Retina (tissue), 1 donor: Measurements from ENCODE around the gene EP400.

Experiments
- DNase-seq: peaks from one replicate; pipeline ENCODE4 v3.0.0-alpha.2; 2016

EP400 gene

DNA sequence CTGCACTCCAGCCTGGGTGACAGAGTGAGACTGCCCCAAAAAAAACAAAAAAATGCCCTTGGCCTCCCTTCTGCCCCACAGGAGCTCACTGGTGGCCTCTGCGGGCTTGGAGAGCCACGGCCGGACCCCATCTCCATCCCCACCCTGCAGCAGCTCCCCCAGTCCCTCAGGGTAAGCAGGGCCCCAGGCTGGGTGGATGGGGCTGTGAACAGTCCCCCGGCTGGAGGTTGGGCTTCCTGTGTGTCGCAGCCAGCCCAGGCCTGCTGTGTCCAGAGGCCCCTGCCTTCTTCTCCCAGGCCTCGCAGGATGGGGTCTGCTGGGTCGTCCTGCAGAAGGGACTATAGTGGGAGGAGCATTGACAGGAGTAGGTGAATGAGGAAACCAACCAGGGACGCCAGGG lies 36.1 kb upstream of the EP400 start:
- DNase-seq: no peak

DNA sequence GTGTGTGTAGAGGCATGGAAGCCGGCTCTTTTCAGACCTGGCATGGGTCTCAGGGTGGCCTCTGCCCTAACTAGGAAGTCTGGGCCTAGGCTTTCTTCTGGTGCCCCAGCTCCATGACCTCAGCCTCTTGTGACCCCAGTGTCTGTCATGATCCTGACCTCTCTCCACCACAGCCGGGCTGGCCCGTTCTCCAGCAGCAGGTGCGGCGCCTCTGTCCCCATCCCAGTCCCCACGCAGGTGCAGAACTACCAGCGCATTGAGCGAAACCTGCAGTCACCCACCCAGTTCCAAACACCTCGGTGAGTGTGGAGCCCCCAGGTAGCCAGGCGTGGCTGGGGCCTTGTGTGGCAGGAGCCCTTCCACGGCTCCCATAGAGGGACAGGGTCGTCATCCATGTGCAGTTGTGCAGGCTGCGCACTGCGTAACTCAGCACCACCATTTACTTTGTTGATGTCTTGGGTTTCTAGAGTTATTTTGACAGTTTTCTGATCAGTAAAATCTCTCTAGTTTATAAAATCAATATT lies 35.5 kb upstream of the EP400 start:
- DNase-seq: no peak

- DNase-seq: no peak
These were observed 34.6 kb upstream of the EP400 start for GRCh38 chr12:131915000-131915689.

DNA sequence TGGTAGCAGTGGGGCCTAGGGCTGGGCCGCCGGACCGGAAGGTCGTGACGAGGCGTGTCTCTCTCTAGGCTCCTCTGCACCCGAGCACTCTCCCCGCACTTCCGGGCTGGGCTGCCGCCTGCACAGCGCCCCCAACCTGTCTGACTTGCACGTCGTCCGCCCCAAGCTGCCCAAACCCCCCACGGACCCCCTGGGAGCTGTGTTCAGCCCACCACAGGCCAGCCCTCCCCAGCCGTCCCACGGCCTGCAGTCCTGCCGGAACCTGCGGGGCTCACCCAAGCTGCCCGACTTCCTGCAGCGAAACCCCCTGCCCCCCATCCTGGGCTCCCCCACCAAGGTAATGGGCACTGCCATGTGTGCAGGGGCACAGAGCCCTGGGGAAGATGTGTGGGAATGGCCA lies 33.9 kb upstream of the EP400 start:
- no peak for DNase-seq

GRCh38 chr12:131916306-131917138 lies 33.2 kb upstream of the EP400 start:
- DNase-seq: no peak

DNA sequence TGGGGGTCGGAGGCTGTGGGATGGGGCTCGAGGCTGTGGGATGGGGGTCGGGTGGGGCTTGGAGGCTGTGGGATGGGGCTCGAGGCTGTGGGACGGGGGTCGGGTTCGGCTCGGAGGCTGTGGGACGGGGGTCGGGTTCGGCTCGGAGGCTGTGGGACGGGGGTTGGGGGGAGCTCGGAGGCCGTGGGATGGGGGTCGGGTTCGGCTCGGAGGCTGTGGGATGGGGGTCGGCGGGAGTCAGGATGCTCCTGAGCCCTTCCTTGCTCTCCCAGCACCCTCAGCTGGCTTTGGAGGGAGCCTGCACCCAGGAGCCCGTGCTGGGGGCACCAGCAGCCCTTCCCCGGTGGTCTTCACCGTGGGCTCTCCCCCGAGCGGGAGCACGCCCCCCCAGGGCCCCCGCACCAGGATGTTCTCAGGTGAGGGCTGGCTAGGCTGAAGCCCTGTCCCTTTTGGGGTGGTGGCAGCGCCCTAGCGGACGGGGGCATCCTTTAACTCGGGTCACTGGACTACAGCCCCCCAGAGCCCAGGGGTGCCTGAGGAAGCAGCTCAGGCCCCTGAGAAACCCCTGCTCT lies 32.5 kb upstream of the EP400 start:
- no peak for DNase-seq

DNA sequence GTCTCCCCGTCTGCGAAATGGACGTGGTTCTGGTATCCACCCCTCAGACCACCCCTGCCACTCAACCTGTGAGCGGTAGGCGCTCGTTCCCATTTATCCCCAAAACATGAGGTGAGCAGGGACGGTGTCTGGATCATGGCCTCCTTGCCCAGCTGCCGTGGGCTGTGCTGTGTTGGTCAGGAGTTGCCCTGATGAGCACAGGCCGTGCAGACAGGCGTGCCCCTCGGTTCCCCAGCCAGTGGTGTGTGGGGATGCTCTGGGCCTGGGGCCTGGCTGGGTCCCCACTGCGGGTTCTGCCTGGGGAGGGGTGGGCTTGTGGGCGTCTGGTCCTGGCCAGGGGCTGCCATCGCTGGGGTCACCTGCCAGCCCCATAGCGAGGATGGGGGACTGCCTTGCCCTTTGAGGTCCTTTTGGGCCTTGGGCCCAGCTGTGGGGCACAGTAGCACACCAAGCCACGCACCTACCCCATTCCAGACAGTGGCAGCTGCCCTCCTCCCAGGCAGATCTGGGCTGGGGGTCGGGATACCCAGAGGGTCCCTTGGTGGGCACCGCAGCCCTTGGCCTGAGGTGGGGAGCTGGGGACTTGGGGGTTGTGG lies 31.9 kb upstream of the EP400 start:
- no peak for DNase-seq

GRCh38 chr12:131918311-131919050 lies 31.3 kb upstream of the EP400 start:
- no peak for DNase-seq

DNA sequence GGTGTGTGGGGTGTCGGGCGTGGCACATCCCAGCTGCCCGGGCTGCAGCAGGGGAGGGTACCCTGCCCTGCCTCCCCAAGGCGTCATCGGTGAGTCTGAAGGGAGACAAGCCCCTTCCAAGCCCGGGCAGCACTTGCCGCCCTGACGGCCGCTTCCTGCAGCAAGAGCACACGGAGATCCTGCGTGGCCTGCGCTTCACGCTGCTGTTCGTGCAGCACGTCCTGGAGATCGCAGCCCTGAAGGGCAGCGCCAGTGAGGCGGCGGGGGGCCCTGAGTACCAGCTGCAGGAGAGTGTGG lies 30.7 kb upstream of the EP400 start:
- no peak for DNase-seq

DNA sequence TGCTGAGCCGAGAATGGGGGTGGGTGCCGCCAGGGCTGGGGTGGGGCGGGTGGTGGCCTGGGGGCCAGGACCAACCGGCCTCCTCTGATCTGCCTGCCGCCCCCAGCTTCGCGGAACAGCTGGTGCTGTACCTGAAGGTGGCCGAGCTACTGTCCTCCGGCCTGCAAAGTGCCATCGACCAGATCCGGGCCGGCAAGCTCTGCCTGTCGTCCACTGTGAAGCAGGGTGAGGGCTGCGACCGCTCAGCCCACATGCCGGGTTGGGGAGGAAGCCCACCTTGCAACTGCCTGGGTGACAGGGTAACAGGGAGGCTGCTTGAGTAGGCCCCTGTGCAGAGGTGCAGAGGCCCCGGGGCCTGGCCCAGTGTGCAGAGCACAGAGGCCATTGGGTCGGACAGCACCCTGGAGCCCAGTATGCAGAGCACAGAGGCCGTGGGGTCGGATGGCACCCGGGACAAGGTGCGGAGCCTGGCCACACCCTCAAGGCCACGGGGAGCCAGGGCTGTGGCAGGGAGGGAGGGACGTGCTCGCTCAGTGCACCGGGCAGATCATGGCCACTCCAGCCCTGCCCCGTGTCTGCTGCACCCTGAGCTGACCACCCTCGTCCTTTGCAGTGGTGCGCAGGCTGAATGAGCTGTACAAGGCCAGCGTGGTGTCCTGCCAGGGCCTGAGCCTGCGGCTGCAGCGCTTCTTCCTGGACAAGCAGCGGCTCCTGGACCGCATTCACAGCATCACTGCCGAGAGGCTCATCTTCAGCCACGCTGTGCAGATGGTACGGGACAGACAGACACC lies 30.2 kb upstream of the EP400 start:
- DNase-seq: no peak

DNA sequence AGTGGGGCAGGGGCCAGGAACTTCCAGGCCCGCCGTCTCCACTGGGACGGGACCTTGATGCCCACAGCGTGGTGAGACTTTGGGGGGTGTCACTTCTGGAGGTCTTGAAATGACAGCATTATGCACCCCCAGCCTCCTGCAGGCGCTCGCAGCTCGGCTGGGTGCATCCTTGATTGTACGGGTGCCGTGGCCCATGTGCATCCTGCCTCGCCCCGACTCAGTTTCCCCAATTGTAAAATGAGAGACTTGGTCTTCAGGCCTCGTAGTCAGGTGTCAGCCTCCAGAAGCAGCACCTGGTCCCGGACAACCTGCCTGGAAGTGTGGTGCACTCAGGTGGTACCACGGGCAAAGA lies 29.6 kb upstream of the EP400 start:
- no peak for DNase-seq

DNA sequence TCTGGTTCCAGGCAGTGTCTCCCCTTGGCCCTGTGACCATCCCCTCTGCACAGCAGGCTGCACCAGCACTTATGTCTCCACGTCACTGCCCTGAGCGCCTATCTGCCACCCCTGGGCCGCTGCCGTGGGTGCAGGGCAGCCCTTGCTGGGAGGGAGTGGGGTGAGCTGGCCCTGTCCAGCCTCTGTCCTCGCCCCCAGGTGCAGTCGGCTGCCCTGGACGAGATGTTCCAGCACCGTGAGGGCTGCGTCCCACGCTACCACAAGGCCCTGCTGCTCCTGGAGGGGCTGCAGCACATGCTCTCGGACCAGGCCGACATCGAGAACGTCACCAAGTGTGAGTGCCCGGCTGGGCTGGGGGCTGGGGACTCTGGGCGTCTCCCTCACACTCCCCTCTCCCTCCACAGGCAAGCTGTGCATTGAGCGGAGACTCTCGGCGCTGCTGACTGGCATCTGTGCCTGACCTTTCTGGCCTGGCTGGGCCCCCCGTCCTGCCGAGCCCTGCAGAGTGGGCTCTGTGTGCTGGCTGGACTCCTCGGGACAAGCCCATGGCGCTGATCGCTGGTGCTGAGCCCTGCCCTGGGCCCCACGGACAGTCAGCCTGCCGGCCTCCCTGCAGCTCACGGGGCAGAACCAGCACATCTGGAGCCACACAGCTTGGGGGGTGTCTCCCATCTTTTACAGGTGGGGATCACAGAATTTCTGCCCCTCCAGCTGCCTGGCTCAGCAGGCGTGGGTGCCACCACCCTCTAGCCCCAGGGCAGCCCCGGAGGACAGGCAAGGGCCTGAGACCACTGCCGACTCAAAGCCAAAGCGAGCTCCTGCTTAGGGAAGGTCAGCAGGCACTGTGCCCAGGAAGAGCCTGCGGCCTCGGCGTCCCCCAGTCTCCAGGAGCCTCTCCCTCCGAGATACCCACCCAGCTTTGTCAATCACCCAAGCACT lies 28.6 kb upstream of the EP400 start:
- DNase-seq: no peak

DNA sequence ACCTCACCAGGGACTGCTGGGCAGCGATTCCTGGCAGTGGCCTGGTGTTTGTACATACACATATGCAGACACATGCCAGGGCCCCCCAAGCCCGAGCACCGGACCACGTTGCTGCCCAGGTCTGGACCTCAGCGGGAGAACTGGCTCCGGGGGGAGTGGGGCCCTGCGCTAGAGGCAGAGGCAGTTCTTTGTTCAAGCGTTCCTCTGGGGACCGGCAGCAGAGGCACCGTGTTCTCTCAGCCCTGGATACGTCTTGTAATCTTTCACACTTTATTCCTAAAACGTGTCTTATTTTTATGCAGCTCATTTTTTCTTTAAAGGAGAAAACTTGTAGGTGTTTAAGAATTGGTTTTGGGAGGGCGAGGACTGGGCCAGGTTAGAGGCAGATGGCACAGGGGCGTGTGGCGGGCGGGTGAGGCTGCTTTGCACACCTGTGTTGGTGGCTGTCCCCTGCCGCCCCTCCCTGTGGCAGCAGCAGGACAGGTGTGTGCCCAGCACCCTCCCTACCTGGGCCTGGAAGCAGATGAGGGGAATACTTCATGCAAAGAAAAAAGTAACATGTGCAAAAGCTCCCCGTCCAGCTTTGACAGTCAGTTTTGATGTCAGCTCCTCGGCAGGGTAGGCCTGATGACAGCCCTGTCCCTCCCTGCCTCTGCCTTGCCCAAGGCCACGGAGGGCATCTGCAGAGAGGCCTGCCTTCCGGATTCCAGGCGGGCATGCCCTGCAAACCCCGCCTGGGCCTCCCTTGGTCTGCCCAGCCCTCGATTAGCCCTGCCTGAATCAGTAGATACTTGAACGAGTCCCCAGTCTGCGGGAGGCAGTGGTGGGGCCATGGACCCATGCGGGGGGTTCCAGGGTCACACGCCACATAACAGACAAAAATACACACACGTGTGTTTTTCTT lies 27.6 kb upstream of the EP400 start:
- DNase-seq: no peak

DNA sequence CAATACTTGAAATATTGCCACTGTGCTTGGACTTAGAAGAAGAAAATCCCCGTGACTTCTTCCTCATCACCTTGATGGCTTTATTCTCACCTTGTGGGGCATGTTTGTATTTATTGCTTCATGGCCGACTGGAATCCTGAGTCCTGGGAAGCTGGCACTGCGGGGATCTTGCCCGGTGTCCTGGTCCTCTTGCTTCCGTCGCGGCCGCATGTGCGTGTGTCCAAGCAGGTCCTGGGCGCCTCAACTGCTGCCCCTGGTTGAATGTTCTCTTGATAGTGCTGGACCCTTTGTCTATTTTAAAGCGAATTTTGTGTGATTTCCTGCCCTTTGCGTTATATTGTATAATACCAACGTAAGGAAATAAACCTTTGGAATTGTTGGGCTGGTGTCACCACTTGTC lies 27.0 kb upstream of the EP400 start:
- DNase-seq: no peak

- DNase-seq: no peak
These were observed 26.5 kb upstream of the EP400 start for GRCh38 chr12:131923260-131923659.

DNA sequence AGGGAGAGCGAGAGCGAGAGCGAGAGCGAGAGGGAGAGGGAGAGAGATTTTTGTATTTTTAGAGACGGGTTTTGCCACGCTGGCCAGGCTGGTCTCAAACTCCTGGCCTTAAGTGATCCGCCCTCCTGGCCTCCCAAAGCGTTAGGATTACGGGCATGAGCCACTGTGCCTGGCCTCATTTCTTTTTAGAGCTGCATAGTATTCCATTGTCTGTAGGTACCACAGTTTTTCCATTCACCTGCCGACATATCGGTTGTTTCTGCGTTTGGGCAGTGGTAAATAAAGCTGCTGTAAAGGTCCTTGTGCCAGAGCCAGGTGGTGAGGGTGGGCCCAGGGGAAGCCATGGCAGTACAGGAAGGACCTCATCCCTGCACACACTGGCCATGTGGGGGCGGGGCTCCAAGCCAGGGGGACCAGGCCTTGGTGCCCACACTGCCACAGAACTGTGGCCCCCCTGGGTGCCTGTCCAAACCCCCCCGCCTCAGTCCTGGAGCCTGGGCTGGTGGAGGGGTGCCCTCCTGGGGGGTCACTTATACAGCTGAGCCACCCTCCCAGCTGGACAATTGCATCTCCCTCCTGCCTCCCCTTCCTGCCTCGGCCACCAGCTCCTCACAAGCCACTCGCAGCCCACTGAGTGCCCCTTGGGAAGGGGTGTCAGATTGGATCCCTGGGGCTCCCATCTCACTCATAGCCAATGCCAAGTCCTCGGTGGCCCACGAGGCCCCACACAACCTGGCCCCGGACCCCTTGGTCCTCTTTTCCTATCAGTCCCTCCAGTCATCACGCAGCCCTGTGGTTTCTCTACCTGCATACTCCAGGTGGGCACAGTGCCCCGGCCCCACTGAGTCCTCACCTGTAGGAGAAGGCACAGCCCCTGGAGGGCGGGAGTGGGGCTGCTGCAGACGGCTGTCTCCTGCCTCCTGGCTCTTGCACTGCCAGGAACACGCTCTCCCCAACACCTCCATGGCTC lies 22.3 kb upstream of the EP400 start:
- DNase-seq: no peak

GRCh38 chr12:131928080-131928710 lies 21.5 kb upstream of the EP400 start:
- no peak for DNase-seq
